IMR-90 (cell line): Measurements from ENCODE around the gene SPAG9. TPM values are rescaled to one million over a fixed set of nuclear protein-coding genes. Genes with fewer than 3 reads are reported as not detected.
A peak's percentile ranks its signal among the peaks of the same experiment; 100 is the strongest.
"Not testable (repeated sequence)": the region's sequence is repeated elsewhere in the genome, so short reads cannot be mapped to it uniquely, and the experiment has no call there.

ENCODE experiments used
- ATAC-seq: fragments of 200-7000 bp; cut with Tn5 transposase; 2 replicates; pipeline ENCODE4 v1.9.1; 2020; ENCODE audit warnings: low read depth, mild to moderate bottlenecking, moderate library complexity
- BruUV-seq: library from RNA; stranded (reverse); fragments of 400-500 nt; replicated peaks from 2 replicates; lab custom pipeline; 2021; lab: Mats Ljungman, UMichigan
- CTCF ChIA-PET: fragments of 300-600 bp; formaldehyde crosslinking; extraction: SDS; loops from one replicate; lab custom pipeline; 2021; ENCODE audit warnings: antibody characterized with exemption; lab: Yijun Ruan, JAX
- POLR2A ChIA-PET: fragments of 300-600 bp; sonication (Branson Sonifier 250); formaldehyde crosslinking; loops from one replicate; lab custom pipeline; 2022; ENCODE audit warnings: antibody characterized with exemption; ENCODE audit not compliant: unreplicated experiment; lab: Charles Lee
- DNase-seq: peaks from one replicate; pipeline ENCODE4 v3.0.0; 2013
- H2AFZ ChIP-seq: replicated peaks from 2 replicates; pipeline ENCODE3; 2013; ENCODE audit warnings: low read length, mild to moderate bottlenecking; ENCODE audit not compliant: poor library complexity
- H2AK5ac ChIP-seq: 2 replicates; pipeline ENCODE4 v1.6.1; 2013; ENCODE audit warnings: low read depth, low read length, inconsistent platforms
- H2AK9ac ChIP-seq: replicated peaks from 2 replicates; pipeline ENCODE3; 2013; ENCODE audit warnings: mild to moderate bottlenecking, low read depth, low read length, moderate library complexity; ENCODE audit not compliant: poor library complexity
- H2BK120ac ChIP-seq: 2 replicates; pipeline ENCODE4 v1.6.1; 2013; ENCODE audit warnings: low read depth, low read length, inconsistent platforms
- H2BK15ac ChIP-seq: 3 replicates; pipeline ENCODE4 v1.6.1; 2013; ENCODE audit warnings: low read depth, low read length, inconsistent platforms
- H2BK20ac ChIP-seq: 2 replicates; pipeline ENCODE4 v1.6.1; 2013; ENCODE audit warnings: low read depth, mild to moderate bottlenecking, inconsistent platforms, low read length, moderate library complexity
- H2BK5ac ChIP-seq: 2 replicates; pipeline ENCODE4 v1.6.1; 2013; ENCODE audit warnings: mild to moderate bottlenecking, low read depth, low read length, inconsistent platforms; ENCODE audit not compliant: poor library complexity, severe bottlenecking
- H3K14ac ChIP-seq: replicated peaks from 2 replicates; pipeline ENCODE4 v1.6.1; 2013; ENCODE audit warnings: low read depth, low read length, inconsistent platforms
- H3K18ac ChIP-seq: 2 replicates; pipeline ENCODE4 v1.6.1; 2013; ENCODE audit warnings: low read depth, low read length, control low read depth
- H3K23ac ChIP-seq: 2 replicates; pipeline ENCODE4 v1.6.1; 2013; ENCODE audit warnings: low read depth, low read length, inconsistent platforms
- H3K27ac ChIP-seq: 2 replicates; pipeline ENCODE4 v1.5.1; 2013; ENCODE audit warnings: mild to moderate bottlenecking, control low read depth, low read length; ENCODE audit not compliant: insufficient read depth
- H3K27me3 ChIP-seq: 2 replicates; pipeline ENCODE4 v1.6.1; 2013; ENCODE audit warnings: low read length; ENCODE audit not compliant: control insufficient read depth, insufficient read depth
- H3K36me3 ChIP-seq: 2 replicates; pipeline ENCODE4 v1.6.1; 2013; ENCODE audit warnings: low read length, mixed read lengths; ENCODE audit not compliant: control insufficient read depth, insufficient read depth
- H3K4ac ChIP-seq: 2 replicates; pipeline ENCODE4 v1.6.1; 2013; ENCODE audit warnings: low read depth, low read length, inconsistent platforms
- H3K4me1 ChIP-seq: 2 replicates; pipeline ENCODE4 v1.6.1; 2013; ENCODE audit warnings: low read length, mixed read lengths; ENCODE audit not compliant: control insufficient read depth, insufficient read depth
- H3K4me2 ChIP-seq: 2 replicates; pipeline ENCODE4 v1.6.1; 2013; ENCODE audit warnings: low read depth, mild to moderate bottlenecking, control low read depth, low read length, moderate library complexity
- H3K4me3 ChIP-seq: 2 replicates; pipeline ENCODE4 v1.5.1; 2013; ENCODE audit warnings: low read depth, mild to moderate bottlenecking, control low read depth, low read length, moderate library complexity; ENCODE audit not compliant: insufficient read depth
- H3K56ac ChIP-seq: 2 replicates; pipeline ENCODE4 v1.6.1; 2013; ENCODE audit warnings: low read length, inconsistent platforms; ENCODE audit not compliant: insufficient read depth; ENCODE audit errors: extremely low read depth
- H3K79me1 ChIP-seq, 2 experiments: 2 replicates each; pipeline ENCODE4 v1.6.1; 2013; ENCODE audit warnings: low read length in 2 of 2, inconsistent platforms in 1 of 2, low read depth in 1 of 2
- H3K9ac ChIP-seq: 2 replicates; pipeline ENCODE4 v1.6.1; 2013; ENCODE audit warnings: low read depth, low read length, control low read depth
- H3K9me1 ChIP-seq: 2 replicates; pipeline ENCODE4 v1.6.1; 2013; ENCODE audit warnings: low read length, inconsistent platforms; ENCODE audit not compliant: insufficient read depth
- H3K9me3 ChIP-seq: 2 replicates; pipeline ENCODE4 v1.6.1; 2013; ENCODE audit warnings: low read length; ENCODE audit not compliant: control insufficient read depth, insufficient read depth
- H4K20me1 ChIP-seq: 2 replicates; pipeline ENCODE4 v1.6.1; 2013; ENCODE audit warnings: low read length, inconsistent platforms; ENCODE audit not compliant: insufficient read depth
- H4K5ac ChIP-seq: 2 replicates; pipeline ENCODE4 v1.6.1; 2013; ENCODE audit warnings: mild to moderate bottlenecking, low read depth, low read length, control low read depth
- H4K8ac ChIP-seq, 2 experiments: 2 replicates each; pipeline ENCODE4 v1.6.1; 2013; ENCODE audit warnings: low read depth in 2 of 2, low read length in 2 of 2, control low read depth in 1 of 2, inconsistent platforms in 1 of 2
- H4K91ac ChIP-seq: 2 replicates; pipeline ENCODE4 v1.6.1; 2013; ENCODE audit warnings: low read depth, low read length, inconsistent platforms; ENCODE audit not compliant: insufficient read depth
- WGBS, 2 experiments: methylation state at CpG; one replicate each; pipeline versions ENCODE4 v1.1.5 to v1.1.7; 2013; ENCODE audit warnings: missing lambda C conversion rate in 2 of 2; ENCODE audit not compliant: insufficient read length in 1 of 2; ENCODE audit errors: extremely low coverage in 2 of 2; 5-methylcytosine and 5-hydroxymethylcytosine counted together
- dilution Hi-C: fragments of 300-500 bp; cut with HindIII; formaldehyde crosslinking; loops from one replicate; pipeline ENCODE4 v1.14.3; 2018; ENCODE audit warnings: low sequenced_read_pairs; ENCODE audit not compliant: unreplicated experiment
- in situ Hi-C: fragments of 300-500 bp; cut with MboI; formaldehyde crosslinking; loops from 3 replicates; pipeline ENCODE4 v1.14.3; 2019; ENCODE audit warnings: low sequenced_read_pairs, inconsistent platforms, mixed read lengths
- intact Hi-C: fragments of 100-400 bp; cut with micrococcal nuclease; formaldehyde crosslinking; loops from 2 replicates; pipeline ENCODE4 v1.10.0; 2022
- polyA plus RNA-seq, 3 experiments: library from polyadenylated mRNA; depleted of rRNA; stranded (reverse); fragments of >200 nt; gene quantifications; 2 replicates each; pipeline ENCODE4 v1.2.3, GENCODE V29; 2012; ENCODE audit warnings: low replicate concordance in 1 of 3
- total RNA-seq: library from RNA; depleted of rRNA; stranded (reverse); fragments of >200 nt; gene quantifications from 2 replicates; pipeline ENCODE4 v1.2.3, GENCODE V29; 2012

Gene SPAG9
- total and polyA plus RNA-seq, 2 of the 4 experiments (the other 2 are of a cell fraction) = 26.7 to 75.5 TPM

DNA sequence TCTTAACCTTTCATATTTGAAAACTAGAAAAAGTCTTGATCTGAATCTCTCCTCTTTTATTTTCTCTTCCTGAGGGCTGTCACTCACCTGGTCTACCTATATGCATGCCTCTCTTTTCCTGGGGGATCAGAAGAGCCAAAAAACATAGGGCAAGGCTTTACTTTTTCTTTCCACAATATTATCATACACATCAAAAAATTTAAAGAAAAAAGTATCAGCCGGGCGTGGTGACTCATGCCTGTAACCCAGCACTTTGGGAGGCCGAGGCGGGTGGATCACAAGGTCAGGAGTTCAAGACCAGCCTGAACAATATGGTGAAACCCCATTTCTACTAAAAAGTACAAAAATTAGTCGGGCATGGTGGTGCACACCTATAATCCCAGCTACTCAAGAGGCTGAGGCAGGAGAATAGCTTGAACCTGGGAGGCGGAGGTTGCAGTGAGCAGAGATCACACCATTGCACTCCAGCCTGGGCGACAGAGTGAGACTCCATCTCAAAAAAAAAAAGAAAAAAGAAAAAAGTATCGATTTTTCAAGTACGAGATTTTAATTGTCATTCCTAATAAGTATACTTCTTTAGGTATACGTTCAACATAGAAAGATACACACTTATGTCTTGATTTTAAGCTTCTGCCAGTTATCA is 1.9 kb upstream of the SPAG9 start:
- in situ Hi-C loops, H2AK5ac ChIP-seq, H3K4me3 ChIP-seq, H4K5ac ChIP-seq, H2AK9ac ChIP-seq, H3K27ac ChIP-seq, H3K14ac ChIP-seq, H3K56ac ChIP-seq, dilution Hi-C loops, H3K4me2 ChIP-seq, intact Hi-C loops, H3K27me3 ChIP-seq, H3K23ac ChIP-seq, H3K36me3 ChIP-seq, DNase-seq, H3K4me1 ChIP-seq, H3K9me3 ChIP-seq, H3K18ac ChIP-seq, ATAC-seq, H4K91ac ChIP-seq, H3K9ac ChIP-seq, BruUV-seq, POLR2A ChIA-PET: not testable (repeated sequence)
- Histone ChIP-seq H2BK5ac (peak overlapping the region; percentile 85), H2AFZ (peak overlapping the region; percentile 90), H3K9me1 (peaks cover 21% of the 10 kb centered on the region), H2BK20ac (peak overlapping the region; percentile 53; the same call in 1 of the 2 replicates), H4K8ac (peak overlapping the region in 1 of 2 experiments; percentile 75; a peak in 1 of 4 replicates), H2BK120ac (peak overlapping the region; percentile 71; the same call in 1 of the 2 replicates), H3K79me1 (peaks cover 10 to 26% of the 10 kb centered on the region in 2 experiments; a peak in 3 of 4 replicates), H2BK15ac (0 out of 3 replicates have a peak overlapping the region, but pooled peaks have one; percentile 72), H3K4ac (peak overlapping the region; percentile 91; the same call in 1 of the 2 replicates), H4K20me1 (peaks cover 28% of the 10 kb centered on the region)
- CTCF ChIA-PET = interaction anchor here (0.6 to 0.7 kb wide), 2 partner anchors 65 to 100 kb away, joined by 3 to 4 read pairs; no protein-coding TSS in a partner anchor
- 83% methylated on average over 1 of the region's 10 CpGs; no CpG with 5 or more reads in 1 of the 2 experiments for WGBS, 2 experiments
